HG03175 (cell line): Measurements from ENCODE around the gene MAP2K4.

Experiments used
- ATAC-seq: cut with Tn5 transposase; IDR thresholded peaks from one replicate; pipeline ENCODE4 v1.9.1; 2021; ENCODE audit warnings: mild to moderate bottlenecking, moderate library complexity; ENCODE audit not compliant: unreplicated experiment

MAP2K4 gene

DNA sequence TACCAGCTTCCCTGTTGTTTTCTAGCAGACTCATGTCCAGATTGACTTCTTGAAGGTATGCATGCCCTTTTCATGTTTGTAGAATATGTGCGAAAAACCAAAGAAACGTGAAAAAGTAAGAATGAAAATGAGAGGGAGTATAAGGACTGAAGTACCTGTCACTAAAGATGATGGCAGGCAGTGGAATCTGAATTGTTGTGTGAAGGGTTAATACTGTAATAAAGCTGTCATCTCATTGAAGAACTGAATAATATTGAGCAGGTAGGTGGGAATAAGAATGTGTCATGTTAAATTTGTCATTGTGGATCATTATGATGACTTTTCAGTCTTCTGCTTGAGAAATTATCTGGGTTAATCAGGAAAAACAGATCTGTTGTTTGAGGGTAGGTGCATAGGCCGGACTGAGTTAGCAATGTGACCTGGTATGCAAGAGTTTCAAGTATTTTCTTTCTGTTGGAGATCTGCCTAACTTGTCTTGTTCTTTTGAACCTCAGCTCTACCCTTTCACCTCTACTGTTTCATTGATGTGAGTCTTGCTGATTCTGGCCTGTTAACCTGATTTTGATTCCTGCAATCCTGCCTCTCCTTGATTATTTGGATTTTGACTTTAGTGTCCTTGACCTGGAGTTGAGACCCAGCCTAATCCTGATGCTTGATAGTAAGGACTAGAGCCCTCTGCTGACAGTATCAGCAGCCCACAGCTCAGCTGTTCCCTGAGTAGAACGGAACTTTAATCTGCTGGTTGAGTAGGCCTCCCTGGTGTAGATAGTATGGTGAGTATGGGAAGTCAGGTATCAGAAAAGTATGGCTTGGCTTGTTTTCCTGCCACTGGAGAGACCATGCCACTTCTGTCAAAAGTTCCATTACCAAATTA is 64.6 kb downstream of the MAP2K4 start:
- ATAC-seq = no peak

GRCh38 chr17:12088035-12088434 is 67.4 kb downstream of the MAP2K4 start:
- ATAC-seq = no peak

DNA sequence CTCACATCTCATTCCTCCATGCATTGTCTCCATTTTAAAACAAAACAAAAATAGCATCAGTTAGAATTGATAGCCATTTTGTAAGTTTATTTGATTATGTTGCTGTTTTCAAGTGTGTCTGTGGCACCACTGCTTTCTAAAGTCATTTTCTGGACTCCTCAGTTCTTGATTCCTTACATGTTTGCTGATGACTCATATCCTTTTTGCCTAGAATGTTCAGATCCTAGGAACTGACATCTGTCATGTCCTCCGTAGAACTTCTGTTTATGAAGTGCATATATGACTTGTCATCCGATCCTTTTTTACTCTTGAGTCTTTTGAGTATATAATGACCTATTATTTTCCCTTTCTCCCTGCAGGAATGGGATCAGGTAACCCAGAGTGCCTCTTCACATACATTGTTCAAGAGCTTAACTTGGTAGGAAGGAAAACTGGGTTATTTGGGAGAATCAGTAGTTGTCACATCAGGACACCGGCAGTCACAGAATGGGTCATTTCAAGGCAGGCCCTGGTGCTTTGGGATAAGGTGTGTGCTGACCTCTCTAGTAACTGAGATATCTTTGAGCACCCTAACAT is 69.2 kb downstream of the MAP2K4 start:
- ATAC-seq = no peak

DNA sequence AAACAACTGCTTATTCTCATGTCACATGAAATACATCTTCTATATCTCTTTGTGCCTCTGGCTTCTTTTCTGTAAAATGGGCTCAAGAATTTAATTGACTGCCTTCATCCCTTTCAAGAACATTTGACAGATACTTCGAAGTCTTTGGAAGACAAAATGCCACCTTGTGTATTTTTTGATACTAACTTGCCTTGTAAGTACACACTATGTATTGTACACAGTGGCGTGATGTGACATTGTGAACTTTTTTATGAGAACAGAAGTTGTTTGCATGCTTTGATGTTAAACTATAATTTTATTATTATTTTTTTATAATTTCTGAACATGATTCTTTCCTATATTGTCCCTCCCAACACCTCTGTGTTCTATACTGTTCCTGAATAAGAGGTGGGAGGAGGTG is 73.7 kb downstream of the MAP2K4 start:
- no peak for ATAC-seq

- ATAC-seq = no peak
These were observed 74.8 kb downstream of the MAP2K4 start for GRCh38 chr17:12095522-12095921.

DNA sequence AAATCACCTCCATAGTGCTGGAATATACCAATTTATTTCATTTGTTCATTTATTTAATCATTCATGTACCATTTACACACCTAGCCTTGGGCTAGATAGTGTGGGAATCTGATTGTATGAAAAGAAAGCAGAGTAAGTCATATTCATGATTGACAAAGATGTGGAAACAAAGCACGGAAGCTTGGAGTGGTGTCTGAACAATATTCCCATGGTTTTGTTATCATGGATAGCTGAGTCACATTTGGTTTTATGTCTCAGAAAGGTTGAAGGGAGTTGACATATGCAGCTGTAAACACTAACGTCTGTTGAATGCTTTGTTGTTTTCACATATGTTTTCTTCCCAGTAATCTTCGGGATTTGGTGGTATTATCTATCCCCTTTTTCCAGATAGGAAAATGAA is 76.6 kb downstream of the MAP2K4 start:
- no peak for ATAC-seq

DNA sequence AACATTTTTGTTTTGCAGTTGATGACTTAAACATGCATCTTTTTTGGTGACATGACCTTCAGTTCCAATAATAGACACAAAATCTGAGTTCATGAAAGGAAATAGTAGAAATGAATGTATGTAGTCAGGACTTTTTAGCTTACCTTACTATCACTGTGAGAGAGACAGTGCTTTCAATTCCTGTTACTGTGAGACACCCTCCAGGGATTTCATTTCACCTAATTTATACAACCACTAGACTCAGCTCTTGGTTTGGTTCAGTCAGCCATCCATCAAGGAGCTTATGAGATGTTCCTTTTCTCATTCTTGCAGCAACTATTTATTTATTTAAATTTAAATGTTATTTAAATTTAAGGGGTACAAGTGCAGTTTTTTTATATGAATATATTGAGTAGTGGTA is 77.9 kb downstream of the MAP2K4 start:
- ATAC-seq = peak; percentile 94

DNA sequence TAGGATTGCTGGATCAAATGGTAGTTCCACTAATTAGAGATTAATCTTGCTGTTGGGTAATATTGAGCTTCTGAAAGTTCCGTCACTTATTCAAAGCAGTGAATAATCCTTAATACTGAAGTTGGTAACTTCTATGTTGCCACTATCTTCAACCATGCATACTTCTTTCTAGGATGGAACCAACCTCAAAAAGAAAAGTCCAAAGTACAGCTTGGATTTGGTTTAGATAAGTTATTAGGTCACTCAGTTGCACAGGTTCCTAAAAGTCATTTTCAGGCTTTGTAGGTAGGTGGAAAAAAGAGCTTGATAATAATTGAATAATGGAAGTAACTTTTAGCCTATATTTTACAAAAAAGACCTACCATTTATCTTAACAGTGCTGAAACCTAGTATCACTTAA is 78.7 kb downstream of the MAP2K4 start:
- no peak for ATAC-seq

GRCh38 chr17:12104831-12105230 is 84.2 kb downstream of the MAP2K4 start:
- no peak for ATAC-seq

DNA sequence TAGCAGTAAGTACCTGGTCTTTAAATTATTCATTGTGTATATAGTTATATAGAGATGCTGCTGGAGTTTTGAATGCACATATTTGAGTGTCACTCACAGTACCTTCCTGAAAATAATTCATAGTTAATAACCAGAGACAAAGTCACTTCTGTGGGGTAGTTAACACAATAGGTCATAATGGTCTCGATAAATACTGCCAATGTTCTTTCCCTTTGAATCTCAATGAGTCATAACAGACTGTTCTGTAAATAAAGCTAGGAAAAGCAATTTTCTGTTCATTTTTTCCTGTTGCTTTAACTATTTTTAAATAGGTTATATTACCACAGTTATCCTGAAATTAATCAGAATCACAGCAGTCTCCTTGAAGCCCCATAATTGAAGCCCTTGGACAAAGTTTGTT is 87.2 kb downstream of the MAP2K4 start:
- no peak for ATAC-seq

- no peak for ATAC-seq
These were observed 90.2 kb downstream of the MAP2K4 start for GRCh38 chr17:12110906-12111305.

DNA sequence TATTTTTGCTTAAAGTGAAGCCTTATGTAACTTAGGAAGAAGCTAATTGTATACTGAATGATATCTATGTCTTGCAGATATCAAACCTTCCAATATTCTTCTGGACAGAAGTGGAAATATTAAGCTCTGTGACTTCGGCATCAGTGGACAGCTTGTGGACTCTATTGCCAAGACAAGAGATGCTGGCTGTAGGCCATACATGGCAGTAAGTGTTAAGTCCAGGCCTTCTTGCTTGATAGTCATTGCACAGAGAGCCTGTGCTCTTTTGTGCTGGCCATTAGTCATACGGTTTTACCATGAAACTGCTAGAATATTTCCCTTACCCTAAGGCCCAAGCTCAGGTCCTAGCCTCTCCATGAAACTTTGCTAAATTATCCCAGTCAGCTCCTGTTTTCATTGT is 92.5 kb downstream of the MAP2K4 start:
- no peak for ATAC-seq

GRCh38 chr17:12114686-12115418 is 94.2 kb downstream of the MAP2K4 start:
- ATAC-seq = no peak

DNA sequence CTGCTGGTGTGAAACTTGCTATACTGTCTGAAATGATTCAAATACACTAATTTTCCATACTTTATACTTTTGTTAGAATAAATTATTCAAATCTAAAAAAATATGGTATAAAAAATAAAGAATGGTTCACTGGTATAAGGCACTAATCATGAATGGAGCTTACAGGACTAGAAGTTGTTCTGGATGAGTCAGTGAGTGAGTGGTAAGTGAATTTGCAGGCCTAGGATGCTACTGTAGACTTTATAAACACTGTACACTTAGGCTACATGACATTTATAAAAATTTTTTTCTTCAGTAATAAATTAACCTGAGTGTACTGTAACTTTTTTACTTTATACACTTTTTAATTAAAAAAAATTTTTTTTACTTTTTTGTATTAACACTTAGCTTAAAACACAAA is 95.5 kb downstream of the MAP2K4 start:
- no peak for ATAC-seq

DNA sequence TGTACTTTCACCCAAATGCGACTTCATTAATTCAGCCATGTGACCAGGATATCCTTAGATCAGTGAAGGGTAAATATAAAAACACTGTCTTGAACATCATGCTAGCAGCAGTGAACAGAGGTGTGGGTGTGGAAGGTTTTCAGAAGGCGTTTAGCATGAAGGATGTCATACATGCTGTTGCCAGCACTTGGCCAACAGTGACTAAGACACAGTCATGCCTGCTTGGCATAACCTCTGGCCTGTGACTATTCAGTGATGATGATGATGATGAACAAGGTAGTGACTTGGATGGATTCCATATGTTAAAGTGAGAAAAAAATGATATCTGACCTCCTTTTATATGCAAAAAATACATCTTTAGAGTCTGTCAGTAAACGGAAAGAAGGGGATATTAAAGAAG is 97.9 kb downstream of the MAP2K4 start:
- no peak for ATAC-seq

GRCh38 chr17:12122075-12122474 is 101.4 kb downstream of the MAP2K4 start:
- no peak for ATAC-seq

DNA sequence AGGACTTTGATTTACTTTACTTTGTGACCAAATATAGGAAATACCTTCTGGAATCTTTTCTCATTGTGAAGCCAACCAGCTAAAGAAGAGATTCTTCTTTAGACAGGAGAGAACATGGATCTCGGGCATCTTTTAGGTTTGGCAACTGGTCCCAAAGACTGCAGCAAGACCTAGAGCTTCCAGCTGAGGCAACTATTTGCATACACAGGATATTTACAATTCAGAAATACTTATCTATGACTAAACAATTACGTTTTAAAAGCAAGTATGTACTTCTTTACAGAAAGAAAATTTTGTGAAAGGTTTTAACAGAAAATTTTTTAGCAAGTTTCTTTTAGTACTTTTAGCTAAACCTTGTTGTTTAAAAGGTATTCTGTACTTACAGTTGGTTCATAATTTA is 106.5 kb downstream of the MAP2K4 start:
- ATAC-seq = no peak

- ATAC-seq = no peak
These were observed 107.0 kb downstream of the MAP2K4 start for GRCh38 chr17:12127667-12128066.

DNA sequence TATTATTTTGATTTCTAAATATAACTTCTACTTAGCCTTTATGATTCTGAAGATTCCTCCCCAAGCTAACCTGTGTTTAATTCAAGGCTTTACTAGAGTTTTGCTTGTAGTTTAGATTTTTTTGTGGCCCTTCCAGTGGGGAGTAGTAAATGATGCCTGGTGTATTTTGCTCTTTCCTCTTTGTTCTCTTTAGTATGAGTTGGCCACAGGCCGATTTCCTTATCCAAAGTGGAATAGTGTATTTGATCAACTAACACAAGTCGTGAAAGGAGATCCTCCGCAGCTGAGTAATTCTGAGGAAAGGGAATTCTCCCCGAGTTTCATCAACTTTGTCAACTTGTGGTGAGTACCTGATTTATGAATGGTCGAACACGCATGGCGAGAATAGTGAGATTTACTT is 108.3 kb downstream of the MAP2K4 start:
- ATAC-seq = no peak

DNA sequence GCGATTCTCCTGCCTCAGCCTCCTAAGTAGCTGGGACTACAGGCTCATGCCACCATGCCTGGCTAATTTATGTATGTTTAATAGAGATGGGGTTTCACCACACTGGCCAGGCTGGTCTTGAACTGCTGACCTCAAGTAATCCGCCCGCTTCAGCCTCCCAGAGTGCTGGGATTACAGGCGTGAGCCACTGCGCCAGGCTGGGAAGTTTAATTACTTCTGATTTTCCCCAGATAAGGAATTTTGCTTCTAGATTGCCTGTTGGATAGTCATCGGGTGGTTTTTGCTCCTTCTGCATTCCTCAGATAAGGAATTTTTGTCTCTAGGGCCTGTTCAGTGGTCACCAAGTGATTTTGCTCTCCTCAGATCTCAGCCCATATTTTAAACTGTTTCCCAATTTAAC is 112.5 kb downstream of the MAP2K4 start:
- ATAC-seq = no peak

- no peak for ATAC-seq
These were observed 113.4 kb downstream of the MAP2K4 start for GRCh38 chr17:12134101-12134500.

GRCh38 chr17:12134587-12134986 is 113.9 kb downstream of the MAP2K4 start:
- ATAC-seq = no peak
